Suprapubic skin (tissue), 3 donors: ENCODE data around the gene PILRB.
A peak's percentile ranks its signal among the peaks of the same experiment; 100 is the strongest.

Experiments used
- POLR2A ChIP-seq, 2 donors: fragments of 450-650 bp; IDR thresholded peaks; one replicate each; pipeline ENCODE4 v1.6.1; 2017; ENCODE audit warnings: antibody characterized with exemption in 2 of 2, mild to moderate bottlenecking in 2 of 2, moderate library complexity in 2 of 2
- TF ChIP-seq, protein P1 (sequence below), 2 donors: fragments of 200-600 bp in 1 of 2; fragments of 450-650 bp in 1 of 2; sonication (generic) in 1 of 2; IDR thresholded peaks; one replicate each; pipeline ENCODE4 v1.5.1; 2016 to 2019; ENCODE audit warnings: antibody characterized with exemption in 2 of 2, mild to moderate bottlenecking in 1 of 2, moderate library complexity in 1 of 2

DNA sequence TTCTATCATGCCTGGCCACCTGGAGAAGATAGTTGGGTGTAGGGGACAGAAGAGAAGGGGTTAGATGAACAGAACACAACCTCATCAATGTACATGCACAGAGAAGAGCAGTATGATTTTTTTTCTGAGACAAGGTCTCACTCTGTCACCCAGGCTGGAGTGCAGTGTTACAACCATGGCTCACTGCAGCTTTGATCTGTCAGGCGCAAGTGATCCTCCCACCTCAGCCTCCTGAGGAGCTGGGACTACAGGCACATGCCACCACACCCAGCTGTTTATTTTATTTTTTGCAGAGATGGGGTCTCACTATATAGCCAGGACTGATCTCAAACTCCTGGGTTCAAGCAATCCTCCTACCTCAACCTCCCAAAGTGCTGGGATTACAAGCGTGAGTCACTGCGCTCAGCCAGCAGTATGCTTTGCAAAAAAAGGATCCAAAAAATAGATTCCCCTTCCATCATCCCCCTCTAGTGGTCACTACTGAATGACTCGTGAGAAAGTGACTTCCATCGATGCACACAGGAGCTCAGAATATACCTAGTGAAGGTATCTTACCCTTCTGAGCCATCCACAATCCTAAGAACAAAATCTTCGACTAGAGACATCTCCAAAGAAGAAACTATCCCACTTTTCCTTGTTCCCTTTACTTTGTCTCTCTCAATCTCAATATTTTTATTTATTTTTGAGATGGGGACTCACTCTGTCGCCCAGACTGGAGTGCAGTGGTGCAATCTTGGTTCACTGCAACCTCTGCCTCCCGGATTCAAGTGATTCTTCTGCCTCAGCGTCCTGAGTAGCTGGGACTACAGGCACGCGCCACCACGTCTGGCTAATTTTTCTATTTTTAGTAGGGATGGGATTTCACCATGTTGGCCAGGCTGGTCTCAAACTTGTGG, 49.6 kb downstream of the PILRB start:
- TF ChIP-seq, protein P1, sequence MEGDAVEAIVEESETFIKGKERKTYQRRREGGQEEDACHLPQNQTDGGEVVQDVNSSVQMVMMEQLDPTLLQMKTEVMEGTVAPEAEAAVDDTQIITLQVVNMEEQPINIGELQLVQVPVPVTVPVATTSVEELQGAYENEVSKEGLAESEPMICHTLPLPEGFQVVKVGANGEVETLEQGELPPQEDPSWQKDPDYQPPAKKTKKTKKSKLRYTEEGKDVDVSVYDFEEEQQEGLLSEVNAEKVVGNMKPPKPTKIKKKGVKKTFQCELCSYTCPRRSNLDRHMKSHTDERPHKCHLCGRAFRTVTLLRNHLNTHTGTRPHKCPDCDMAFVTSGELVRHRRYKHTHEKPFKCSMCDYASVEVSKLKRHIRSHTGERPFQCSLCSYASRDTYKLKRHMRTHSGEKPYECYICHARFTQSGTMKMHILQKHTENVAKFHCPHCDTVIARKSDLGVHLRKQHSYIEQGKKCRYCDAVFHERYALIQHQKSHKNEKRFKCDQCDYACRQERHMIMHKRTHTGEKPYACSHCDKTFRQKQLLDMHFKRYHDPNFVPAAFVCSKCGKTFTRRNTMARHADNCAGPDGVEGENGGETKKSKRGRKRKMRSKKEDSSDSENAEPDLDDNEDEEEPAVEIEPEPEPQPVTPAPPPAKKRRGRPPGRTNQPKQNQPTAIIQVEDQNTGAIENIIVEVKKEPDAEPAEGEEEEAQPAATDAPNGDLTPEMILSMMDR (IDR thresholded peaks at IDR 0.05), result peak; percentile 22 to 49
- no peak for TF ChIP-seq POLR2A (IDR thresholded peaks at IDR 0.05)
